GM10266 (cell line): ENCODE data around the gene MZT2A.
"Not testable (repeated sequence)": the region's sequence is repeated elsewhere in the genome, so short reads cannot be mapped to it uniquely, and the experiment has no call there.

Experiments used
- DNase-seq: peaks from one replicate; pipeline ENCODE4 v3.0.0; 2012; ENCODE audit errors: extremely low spot score
- CTCF ChIP-seq: IDR thresholded peaks from 2 replicates; pipeline ENCODE4 v1.5.1; 2012; ENCODE audit warnings: mild to moderate bottlenecking, low read depth; ENCODE audit not compliant: control insufficient read depth, insufficient read depth; ENCODE audit errors: missing control alignments

MZT2A gene

GRCh38 chr2:131492418-131493198 lies 411 bp upstream of the MZT2A start:
- peak; percentile 81 for TF ChIP-seq CTCF
- DNase-seq = peak; percentile 98

- DNase-seq = not testable (repeated sequence)
Observed at GRCh38 chr2:131491469-131491836, 744 bp downstream of the MZT2A start.

- not testable (repeated sequence) for DNase-seq
Observed at GRCh38 chr2:131490616-131491468, 1.4 kb downstream of the MZT2A start.

GRCh38 chr2:131488306-131489205 lies 3.6 kb downstream of the MZT2A start:
- DNase-seq = no peak

GRCh38 chr2:131486201-131486902 lies 5.8 kb downstream of the MZT2A start:
- DNase-seq = not testable (repeated sequence)

More at GRCh38 chr2:131488306-131489205, 3.6 kb downstream of the MZT2A start:
- TF ChIP-seq CTCF = no peak

GRCh38 chr2:131484906-131485460 lies 7.2 kb downstream of the MZT2A start:
- not testable (repeated sequence) for DNase-seq

GRCh38 chr2:131483981-131484820 lies 8.0 kb downstream of the MZT2A start:
- not testable (repeated sequence) for DNase-seq

- DNase-seq = not testable (repeated sequence)
Observed at GRCh38 chr2:131482506-131483155, 9.6 kb downstream of the MZT2A start.

GRCh38 chr2:131480351-131480750 lies 11.8 kb downstream of the MZT2A start:
- not testable (repeated sequence) for DNase-seq

GRCh38 chr2:131478850-131479461 lies 13.2 kb downstream of the MZT2A start:
- DNase-seq = not testable (repeated sequence)

GRCh38 chr2:131478074-131478849 lies 13.9 kb downstream of the MZT2A start:
- DNase-seq = not testable (repeated sequence)

GRCh38 chr2:131477227-131477626 lies 15.0 kb downstream of the MZT2A start:
- DNase-seq = not testable (repeated sequence)

- not testable (repeated sequence) for DNase-seq
Observed at GRCh38 chr2:131476363-131476762, 15.8 kb downstream of the MZT2A start.
